LNCAP (cell line): ENCODE results near the gene ATF7.

Source experiments
- CTCF ChIP-seq: fragments of 450-650 bp; IDR thresholded peaks from 2 replicates; pipeline ENCODE4 v1.5.1; 2017; ENCODE audit warnings: mild to moderate bottlenecking

ATF7 gene

DNA sequence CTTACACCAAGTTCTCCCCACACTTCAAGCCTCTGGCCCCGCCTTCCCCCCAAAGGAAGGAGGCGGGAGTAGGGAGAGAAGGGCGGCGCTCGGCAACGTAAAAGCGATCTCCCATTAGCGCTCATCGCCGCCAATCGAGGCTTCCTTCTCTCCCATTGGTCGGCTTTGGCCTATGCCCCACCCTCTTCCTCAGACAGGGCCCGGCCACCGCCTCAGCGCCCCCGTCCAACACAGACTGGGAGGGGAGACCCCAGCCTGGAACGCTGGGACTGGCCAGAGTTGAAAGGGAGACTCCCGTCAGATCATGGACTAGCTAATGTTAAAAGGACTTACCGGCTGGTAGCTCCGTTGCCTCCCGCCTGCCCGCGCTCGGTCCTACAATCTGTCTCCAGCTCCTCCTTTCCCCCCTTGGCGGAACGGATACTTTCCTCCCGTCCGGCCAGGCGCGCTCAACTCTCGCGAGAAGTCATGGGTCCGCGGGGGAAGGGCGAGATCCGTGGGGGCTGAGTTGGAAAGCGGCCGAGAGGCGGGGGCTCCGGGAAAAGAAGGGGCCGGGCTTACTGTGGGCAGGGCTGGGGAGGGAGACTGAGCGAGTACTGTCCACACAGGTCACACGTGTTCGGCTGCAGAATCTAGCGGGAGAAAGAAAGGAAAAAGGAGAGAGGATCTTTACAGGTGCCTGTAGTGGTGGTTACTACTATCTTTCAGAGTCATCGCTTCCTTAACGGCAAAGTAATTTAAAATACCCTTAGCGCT, at the start of gene ATF7:
Gene ATF7, minus strand, starts transcription at position 437 of the 756 bp plus-strand sequence. CDS start 25,382 bp downstream, outside the sequence.
- no peak for TF ChIP-seq CTCF

GRCh38 chr12:53674977-53675700, 49.0 kb upstream of the ATF7 start:
- no peak for TF ChIP-seq CTCF

DNA sequence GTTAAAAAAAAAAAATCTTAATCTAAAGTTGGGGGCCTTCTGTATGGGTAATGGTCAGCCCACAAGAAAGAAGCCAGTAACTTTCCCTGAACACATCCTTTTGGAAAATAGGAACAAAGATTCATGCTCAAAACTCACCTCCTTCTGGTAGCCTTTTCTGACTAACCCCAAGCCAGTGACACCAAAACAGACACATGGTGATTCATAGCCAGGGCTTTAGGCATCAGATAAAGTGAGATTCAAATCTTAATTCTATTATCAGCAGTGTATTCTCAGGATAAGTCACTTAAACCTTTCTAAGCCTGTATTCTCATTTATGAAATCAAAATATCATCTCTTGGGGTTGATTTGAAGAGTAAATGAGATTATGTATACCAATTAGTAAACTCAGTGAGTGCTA, 44.8 kb upstream of the ATF7 start:
- TF ChIP-seq CTCF = no peak

DNA sequence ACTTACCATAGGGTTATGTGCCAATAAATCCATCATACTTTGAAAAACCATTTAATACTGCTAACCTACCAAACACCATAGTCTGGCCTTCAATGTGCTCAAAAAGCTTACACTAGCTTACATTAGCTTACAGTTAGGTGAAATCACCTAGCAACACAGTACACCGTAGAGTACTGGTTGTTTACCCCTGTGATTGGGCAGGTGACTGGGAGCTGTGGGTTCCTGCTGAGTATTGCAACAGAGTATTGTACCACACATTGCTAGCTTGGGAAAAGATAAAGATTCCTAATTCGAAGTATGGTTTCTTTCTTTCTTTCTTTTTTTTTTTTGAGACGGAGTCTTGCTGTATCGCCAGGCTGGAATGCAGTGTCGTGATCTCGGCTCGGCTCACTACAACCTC, 44.1 kb upstream of the ATF7 start:
- TF ChIP-seq CTCF = no peak

- no peak for TF ChIP-seq CTCF
These were observed 40.9 kb upstream of the ATF7 start for GRCh38 chr12:53667080-53667479.

GRCh38 chr12:53664936-53665335, 38.8 kb upstream of the ATF7 start:
- TF ChIP-seq CTCF = no peak

- no peak for TF ChIP-seq CTCF
These were observed 38.0 kb upstream of the ATF7 start for GRCh38 chr12:53664191-53664590.
